SU-DHL-6 (cell line): Measurements from ENCODE around the gene COP1.

Experiments
- EZH2phosphoT487 ChIP-seq: fragments of 200-600 bp; sonication (generic), shearing (Covaris generic); conservative IDR thresholded peaks from 2 replicates; pipeline ENCODE4 v1.6.1; 2018; ENCODE audit warnings: mild to moderate bottlenecking, antibody characterized with exemption, low read length, moderate library complexity, mixed read lengths
- TF ChIP-seq, protein P1 (sequence below): fragments of 200-600 bp; sonication (generic); IDR thresholded peaks from one replicate; pipeline ENCODE4 v1.5.1; 2017; ENCODE audit warnings: antibody characterized with exemption, mild to moderate bottlenecking, low read length, moderate library complexity; ENCODE audit not compliant: insufficient read depth, poor library complexity, severe bottlenecking

DNA sequence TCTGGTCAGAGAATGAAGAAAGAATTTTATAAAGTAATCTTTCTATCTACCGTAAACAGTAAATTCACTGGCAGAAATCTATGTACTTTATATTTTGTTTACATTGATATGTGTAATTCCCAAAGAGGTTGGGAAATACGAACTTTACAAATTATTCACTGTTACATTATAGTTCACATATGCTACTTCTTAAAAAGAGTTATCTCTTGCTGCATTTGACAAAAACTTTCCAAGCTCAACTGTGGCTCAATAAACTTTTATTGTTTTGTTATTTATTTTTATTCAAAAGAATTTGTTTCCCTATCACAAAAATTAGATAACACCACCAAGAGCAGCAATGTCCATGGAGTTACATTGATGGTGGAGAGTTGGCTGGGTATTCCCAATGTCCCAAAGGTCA, 262.5 kb downstream of the COP1 start:
- TF ChIP-seq, protein P1, sequence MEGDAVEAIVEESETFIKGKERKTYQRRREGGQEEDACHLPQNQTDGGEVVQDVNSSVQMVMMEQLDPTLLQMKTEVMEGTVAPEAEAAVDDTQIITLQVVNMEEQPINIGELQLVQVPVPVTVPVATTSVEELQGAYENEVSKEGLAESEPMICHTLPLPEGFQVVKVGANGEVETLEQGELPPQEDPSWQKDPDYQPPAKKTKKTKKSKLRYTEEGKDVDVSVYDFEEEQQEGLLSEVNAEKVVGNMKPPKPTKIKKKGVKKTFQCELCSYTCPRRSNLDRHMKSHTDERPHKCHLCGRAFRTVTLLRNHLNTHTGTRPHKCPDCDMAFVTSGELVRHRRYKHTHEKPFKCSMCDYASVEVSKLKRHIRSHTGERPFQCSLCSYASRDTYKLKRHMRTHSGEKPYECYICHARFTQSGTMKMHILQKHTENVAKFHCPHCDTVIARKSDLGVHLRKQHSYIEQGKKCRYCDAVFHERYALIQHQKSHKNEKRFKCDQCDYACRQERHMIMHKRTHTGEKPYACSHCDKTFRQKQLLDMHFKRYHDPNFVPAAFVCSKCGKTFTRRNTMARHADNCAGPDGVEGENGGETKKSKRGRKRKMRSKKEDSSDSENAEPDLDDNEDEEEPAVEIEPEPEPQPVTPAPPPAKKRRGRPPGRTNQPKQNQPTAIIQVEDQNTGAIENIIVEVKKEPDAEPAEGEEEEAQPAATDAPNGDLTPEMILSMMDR, result no peak
- no peak for TF ChIP-seq EZH2phosphoT487
